VCaP (cell line): ENCODE measurements around the gene KRTAP10-8.
"Not testable (repeated sequence)": the region's sequence is repeated elsewhere in the genome, so short reads cannot be mapped to it uniquely, and the experiment has no call there.

Experiments used
- H3K27ac ChIP-seq: fragments of 450-650 bp; 2 replicates; pipeline ENCODE4 v1.5.1; 2017
- TF ChIP-seq, protein P1 (sequence below): fragments of 450-650 bp; conservative IDR thresholded peaks from 2 replicates; pipeline ENCODE4 v1.5.1; 2017; ENCODE audit warnings: mild to moderate bottlenecking, moderate library complexity

Gene KRTAP10-8

DNA sequence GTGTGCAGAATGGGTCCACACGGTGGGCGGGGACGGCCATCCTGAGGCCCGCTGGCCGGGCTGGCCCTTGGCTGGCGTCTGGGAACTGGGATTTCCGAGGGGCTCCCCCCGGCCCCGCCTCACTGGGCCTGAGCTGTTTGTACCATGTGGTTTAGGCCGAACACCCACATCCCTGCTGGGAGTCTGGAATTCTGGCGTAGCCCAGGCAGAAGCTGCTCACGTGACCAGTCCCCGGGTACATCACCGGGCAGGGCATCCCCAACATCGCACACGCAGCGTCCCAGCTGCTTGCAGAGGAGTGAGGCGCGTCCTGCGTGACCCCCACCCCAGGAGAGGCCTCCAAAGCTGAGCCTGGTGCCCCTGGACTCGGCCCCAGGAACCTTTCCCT is 9.4 kb upstream of the KRTAP10-8 start:
- TF ChIP-seq, protein P1, sequence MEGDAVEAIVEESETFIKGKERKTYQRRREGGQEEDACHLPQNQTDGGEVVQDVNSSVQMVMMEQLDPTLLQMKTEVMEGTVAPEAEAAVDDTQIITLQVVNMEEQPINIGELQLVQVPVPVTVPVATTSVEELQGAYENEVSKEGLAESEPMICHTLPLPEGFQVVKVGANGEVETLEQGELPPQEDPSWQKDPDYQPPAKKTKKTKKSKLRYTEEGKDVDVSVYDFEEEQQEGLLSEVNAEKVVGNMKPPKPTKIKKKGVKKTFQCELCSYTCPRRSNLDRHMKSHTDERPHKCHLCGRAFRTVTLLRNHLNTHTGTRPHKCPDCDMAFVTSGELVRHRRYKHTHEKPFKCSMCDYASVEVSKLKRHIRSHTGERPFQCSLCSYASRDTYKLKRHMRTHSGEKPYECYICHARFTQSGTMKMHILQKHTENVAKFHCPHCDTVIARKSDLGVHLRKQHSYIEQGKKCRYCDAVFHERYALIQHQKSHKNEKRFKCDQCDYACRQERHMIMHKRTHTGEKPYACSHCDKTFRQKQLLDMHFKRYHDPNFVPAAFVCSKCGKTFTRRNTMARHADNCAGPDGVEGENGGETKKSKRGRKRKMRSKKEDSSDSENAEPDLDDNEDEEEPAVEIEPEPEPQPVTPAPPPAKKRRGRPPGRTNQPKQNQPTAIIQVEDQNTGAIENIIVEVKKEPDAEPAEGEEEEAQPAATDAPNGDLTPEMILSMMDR, result no peak
- no peak overlapping the region for H3K27ac ChIP-seq

GRCh38 chr21:44603109-44603875 is 8.6 kb upstream of the KRTAP10-8 start:
- TF ChIP-seq, protein P1, result no peak
- no peak overlapping the region for H3K27ac ChIP-seq

DNA sequence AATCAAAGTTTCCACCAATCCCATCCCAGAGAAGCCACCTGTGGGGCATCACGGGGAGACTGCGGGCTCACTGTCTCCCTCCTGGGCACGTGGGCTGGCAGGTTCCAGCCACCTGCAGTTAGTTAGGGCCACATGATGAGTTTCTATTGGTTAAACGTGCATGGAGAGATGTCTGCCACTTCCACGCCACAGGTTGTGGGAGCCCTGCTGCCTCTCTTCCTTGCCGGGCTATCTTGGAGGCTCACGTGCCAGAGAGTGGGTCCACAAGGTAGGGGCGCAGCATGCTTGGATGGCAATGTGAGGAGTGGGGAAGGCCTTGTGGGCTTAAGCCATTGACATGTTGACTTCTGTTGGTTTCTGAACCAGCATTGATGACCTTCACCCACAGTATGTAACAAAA is 8.0 kb upstream of the KRTAP10-8 start:
- TF ChIP-seq, protein P1, result no peak
- H3K27ac ChIP-seq, result no peak overlapping the region

GRCh38 chr21:44606495-44606894 is 5.4 kb upstream of the KRTAP10-8 start:
- TF ChIP-seq, protein P1, result no peak
- H3K27ac ChIP-seq, result no peak overlapping the region

DNA sequence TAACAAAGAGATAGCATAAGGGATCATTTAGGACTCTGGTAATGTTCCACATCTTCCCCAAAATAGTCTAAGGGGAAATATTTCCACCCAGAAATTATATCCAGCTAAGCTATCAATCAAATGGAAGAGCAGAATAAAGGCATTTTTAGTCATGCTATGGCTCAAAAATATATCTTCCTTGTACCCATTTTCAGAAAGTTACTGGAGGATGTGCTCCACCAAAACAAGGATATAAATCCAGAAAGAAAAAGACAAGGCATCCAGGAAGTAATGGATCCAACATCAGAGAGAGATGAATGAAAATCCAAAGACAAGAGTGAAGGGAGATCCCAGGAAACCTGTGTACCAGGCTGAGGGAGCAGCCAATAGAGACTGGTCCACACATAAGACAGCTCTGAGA is 2.7 kb upstream of the KRTAP10-8 start:
- H3K27ac ChIP-seq, result no peak overlapping the region
- TF ChIP-seq, protein P1, result no peak

DNA sequence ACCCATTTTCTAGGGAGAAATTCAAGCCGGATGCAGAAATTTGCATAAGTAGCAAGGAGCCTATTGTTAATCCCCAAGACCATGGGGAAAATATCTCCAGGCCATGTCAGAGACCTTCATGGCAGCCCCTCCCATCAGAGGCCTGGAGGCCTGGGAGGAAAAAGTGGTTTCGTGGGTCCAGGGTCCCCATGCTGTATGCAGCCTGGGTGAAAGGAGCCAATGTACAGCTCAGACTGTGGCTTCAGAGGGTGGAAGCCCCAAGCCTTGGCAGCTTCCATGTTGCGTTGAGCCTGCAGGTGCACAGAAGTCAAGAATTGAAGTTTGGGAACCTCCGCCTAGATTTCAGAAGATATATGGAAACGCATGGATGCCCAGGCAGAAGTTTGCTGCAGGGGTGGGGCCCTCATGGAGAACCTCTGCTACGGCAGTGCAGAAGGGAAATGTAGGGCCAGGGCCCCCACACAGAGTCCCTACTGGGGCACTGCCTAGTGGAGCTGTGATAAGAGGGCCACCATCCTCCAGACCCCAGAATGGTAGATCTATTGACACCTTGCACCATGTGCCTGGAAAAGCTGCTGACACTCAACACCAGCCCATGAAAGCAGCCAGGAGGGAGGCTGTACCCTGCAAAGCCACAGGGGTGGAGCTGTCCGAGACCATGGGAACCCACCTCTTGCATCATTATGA is 1.6 kb upstream of the KRTAP10-8 start:
- H3K27ac ChIP-seq, result not testable (repeated sequence)

DNA sequence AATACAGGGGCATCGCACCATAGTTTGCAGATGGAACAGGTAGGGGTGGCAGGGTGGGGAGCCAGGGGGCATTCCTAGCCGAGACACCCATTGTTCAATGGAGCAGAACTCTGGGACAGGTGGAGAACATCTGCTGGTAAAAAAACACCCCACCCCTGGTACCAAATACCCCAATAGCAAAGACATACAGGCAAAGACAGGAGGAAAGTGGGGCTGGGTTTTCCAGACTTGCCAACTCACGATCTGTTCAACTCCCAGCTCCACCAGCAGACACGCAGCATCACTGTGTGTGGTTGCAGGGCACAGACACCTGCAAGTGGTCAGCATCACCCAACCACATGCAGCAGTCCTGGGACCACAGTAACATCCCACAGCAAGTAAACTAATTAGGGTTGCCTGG is 328 bp upstream of the KRTAP10-8 start:
- no peak overlapping the region for H3K27ac ChIP-seq
- TF ChIP-seq, protein P1, result no peak

DNA sequence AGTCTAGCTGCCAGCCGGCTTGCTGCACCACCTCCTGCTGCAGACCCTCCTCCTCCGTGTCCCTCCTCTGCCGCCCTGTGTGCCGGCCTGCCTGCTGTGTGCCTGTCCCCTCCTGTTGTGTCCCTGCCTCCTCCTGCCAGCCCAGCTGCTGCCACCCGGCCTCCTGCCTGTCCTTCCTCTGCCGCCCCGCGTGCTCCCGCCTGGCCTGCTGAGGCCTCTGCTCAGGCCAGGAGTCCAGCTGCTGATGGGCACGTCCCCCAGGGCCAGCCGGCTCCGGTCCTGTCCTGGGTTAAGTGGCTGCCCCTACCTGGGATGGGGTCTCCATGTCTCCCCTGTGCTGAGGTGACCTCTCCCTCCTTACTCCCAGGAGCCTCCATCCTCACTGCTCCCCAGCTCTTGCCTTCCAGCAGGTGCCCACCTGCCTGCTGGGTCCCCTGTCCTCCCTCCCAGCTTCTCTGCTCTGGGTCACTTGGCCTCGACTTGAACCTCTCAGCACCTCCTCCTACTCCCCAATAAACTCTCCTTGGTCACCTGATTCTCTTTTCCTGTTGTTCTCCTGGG is 870 bp downstream of the KRTAP10-8 start:
- TF ChIP-seq, protein P1, result no peak
- H3K27ac ChIP-seq, result no peak overlapping the region
